ENCODE results near the gene TEX2.

DNA sequence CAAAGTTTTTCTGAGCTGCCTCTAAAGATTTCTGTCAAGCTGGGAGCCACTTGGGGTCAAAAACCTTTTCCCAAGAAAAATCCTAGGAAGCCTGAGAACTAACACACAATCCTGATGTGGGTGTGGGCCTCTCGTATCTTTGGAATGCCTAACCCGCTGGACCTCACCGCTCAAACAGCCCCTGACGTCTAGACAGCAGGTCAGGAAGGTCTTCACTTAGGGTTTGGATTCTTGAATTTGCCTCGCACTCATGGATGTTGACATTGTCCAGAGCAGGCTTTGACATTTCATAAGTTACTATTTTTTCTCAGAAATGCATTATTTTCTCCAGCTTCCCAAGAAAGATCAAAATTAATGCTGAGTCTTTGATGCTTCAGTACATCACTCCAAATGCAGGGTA is 18.9 kb downstream of the TEX2 start:
- TF ChIP-seq, protein P1, sequence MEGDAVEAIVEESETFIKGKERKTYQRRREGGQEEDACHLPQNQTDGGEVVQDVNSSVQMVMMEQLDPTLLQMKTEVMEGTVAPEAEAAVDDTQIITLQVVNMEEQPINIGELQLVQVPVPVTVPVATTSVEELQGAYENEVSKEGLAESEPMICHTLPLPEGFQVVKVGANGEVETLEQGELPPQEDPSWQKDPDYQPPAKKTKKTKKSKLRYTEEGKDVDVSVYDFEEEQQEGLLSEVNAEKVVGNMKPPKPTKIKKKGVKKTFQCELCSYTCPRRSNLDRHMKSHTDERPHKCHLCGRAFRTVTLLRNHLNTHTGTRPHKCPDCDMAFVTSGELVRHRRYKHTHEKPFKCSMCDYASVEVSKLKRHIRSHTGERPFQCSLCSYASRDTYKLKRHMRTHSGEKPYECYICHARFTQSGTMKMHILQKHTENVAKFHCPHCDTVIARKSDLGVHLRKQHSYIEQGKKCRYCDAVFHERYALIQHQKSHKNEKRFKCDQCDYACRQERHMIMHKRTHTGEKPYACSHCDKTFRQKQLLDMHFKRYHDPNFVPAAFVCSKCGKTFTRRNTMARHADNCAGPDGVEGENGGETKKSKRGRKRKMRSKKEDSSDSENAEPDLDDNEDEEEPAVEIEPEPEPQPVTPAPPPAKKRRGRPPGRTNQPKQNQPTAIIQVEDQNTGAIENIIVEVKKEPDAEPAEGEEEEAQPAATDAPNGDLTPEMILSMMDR (IDR thresholded peaks at IDR 0.05), result no peak
- TF ChIP-seq POLR2A (IDR thresholded peaks at IDR 0.05) (no peak), POLR2AphosphoS5 (IDR thresholded peaks at IDR 0.05) (no peak), EP300 (IDR thresholded peaks at IDR 0.05) (no peak)
